Fibroblast of villous mesenchyme (primary cell): ENCODE measurements around the gene DCTD. TPM values are rescaled to one million over a fixed set of nuclear protein-coding genes. Genes with fewer than 3 reads are reported as not detected.

Source experiments
- DNase-seq: peaks from one replicate; pipeline ENCODE4 v3.0.0-alpha.2; 2010; ENCODE audit warnings: low read depth
- H3K4me3 ChIP-seq: 2 replicates; pipeline ENCODE4 v1.5.1; 2011; ENCODE audit warnings: low read depth, mild to moderate bottlenecking, low read length
- CTCF ChIP-seq: IDR thresholded peaks from 2 replicates; pipeline ENCODE4 v1.5.1; 2012; ENCODE audit warnings: low read depth, mild to moderate bottlenecking, low read length; ENCODE audit not compliant: insufficient read depth
- total RNA-seq: library from RNA; depleted of rRNA; stranded (reverse); fragments of >200 nt; gene quantifications from 2 replicates; pipeline ENCODE4 v1.2.3, GENCODE V29; 2012

DCTD gene
- total RNA-seq, 1 donor: 116 TPM

DNA sequence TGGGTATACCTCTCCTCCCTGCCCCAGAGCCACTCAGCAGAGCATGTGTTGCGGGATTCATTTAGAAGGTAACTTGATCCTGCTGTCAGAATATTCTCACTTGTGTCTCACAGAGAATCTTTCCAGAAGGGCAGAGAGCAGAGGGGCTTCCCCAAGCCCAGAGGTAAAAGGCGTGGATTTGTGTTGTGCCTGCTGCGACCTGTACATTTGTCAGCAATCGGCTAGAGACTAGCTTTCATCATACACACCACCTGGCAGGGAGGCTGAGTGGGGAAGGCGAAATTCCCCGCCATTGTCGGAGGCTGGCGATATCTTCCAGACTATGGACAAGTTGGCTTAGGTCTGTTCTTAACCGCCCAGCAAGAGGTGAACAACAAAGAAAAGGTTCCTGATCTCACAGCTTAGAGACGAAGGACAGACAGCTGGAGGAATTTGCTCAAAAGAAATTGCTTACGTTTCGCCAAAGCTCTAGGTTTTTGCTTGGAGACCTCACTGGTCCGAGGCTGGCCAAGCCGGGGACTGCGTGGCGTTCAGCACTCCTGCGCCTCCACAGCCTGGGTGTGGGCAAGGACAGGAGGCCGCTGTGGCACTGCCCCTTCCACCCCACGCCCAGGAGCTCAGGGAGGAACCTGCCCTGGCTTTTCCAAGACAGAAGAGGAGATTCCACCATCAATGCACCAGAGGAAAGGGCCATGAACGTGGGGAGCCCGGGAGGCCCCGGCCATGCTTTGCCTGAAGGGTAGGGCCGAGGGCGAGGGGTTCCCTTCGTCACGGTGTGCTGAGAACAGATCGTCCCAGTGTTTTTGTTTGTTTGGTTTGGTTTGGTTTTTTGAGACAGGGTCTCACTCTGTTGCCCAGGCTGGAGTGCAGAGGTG, 69.4 kb downstream of the DCTD start:
- no peak for DNase-seq
- H3K4me3 ChIP-seq: no peak overlapping the region
- no peak for TF ChIP-seq CTCF

- no peak overlapping the region for H3K4me3 ChIP-seq
- no peak for DNase-seq
- TF ChIP-seq CTCF: no peak
Measured at GRCh38 chr4:182846036-182846435, 71.2 kb downstream of the DCTD start.

GRCh38 chr4:182845618-182846017, 71.6 kb downstream of the DCTD start:
- H3K4me3 ChIP-seq: no peak overlapping the region
- TF ChIP-seq CTCF: no peak
- no peak for DNase-seq

DNA sequence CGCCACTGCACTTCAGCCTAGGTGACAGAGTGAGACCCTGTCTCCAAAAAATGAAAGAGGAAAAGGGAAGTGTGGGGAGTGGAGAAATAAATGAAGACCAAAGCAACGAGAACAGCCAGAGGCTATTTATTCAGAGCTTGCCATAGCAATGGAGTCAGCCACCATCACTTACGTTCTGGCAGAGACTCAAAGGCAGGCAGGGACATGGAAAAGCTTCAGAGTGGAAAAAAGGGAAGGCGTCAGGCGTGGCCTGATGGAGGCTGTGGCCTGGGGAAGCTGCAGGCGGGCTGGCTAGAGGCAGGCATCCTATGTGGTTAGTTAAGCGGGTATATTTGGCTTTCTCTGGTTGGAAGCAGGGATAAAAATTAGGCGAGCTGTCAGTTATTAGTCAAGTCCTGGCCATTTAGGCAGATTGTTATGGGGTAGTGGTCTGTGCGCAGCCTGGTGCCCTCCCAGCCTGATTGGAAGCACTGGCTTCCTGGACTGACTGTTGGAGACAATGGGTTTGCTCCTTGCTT, 73.3 kb downstream of the DCTD start:
- no peak overlapping the region for H3K4me3 ChIP-seq
- no peak for DNase-seq
- no peak for TF ChIP-seq CTCF

DNA sequence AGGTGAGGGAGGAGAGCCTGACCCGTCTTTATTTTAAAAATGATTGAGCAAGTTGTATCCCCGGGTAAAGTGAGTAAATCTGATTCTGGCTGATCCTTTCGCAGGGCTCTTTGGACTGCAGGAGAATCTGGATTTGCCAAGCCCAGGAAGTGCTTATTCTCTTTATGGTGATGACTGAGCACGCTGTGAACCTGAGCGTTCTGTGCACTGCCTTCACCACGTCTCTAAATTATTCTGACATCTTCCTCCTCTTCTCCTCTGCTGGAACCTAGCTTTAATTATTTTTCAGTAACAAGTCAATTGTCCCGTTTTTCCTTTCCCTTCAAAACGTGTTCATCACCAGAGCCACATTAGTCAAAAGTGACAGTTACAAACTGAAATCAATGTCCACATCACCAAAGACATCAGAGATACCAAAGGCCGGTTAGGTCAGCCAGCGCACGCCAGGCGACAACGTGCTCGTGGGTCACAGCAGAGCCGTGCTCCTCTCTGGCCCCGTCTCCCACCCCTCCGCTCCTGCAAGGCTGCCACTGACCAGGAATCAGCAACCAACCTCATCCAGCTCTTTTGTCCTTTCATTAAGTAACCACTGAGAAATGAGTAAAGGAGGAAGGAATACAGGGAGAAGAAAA, 74.3 kb downstream of the DCTD start:
- no peak for TF ChIP-seq CTCF
- H3K4me3 ChIP-seq: no peak overlapping the region
- no peak for DNase-seq

- TF ChIP-seq CTCF: no peak
- H3K4me3 ChIP-seq: no peak overlapping the region
- DNase-seq: no peak
Measured at GRCh38 chr4:182842104-182842600, 75.0 kb downstream of the DCTD start.
